Sigmoid colon (tissue), 7 donors: ENCODE measurements around the gene CAPN2. TPM values are rescaled to one million over a fixed set of nuclear protein-coding genes. Genes with fewer than 3 reads are reported as not detected.
A peak's percentile ranks its signal among the peaks of the same experiment; 100 is the strongest.

ENCODE experiments used
- DNase-seq: peaks from one replicate; pipeline ENCODE4 v3.0.0-alpha.2; 2019
- H3K27ac ChIP-seq, 4 donors: fragments of 200-600 bp; sonication (generic); one replicate each; pipeline ENCODE4 v1.5.1; 2016 to 2019; ENCODE audit warnings: mild to moderate bottlenecking in 1 of 4
- H3K27me3 ChIP-seq, 3 donors: fragments of 200-600 bp; sonication (generic); one replicate each; pipeline ENCODE4 v1.5.1; 2019; ENCODE audit warnings: mild to moderate bottlenecking in 1 of 3
- H3K36me3 ChIP-seq, 4 donors: fragments of 200-600 bp; sonication (generic); one replicate each; pipeline ENCODE4 v1.5.1; 2016 to 2019
- H3K4me1 ChIP-seq, 4 donors: fragments of 200-600 bp; sonication (generic); one replicate each; pipeline ENCODE4 v1.5.1; 2017 to 2019
- H3K4me3 ChIP-seq, 4 donors: fragments of 200-600 bp; sonication (generic); one replicate each; pipeline ENCODE4 v1.5.1; 2017 to 2019; ENCODE audit warnings: mild to moderate bottlenecking in 2 of 4, moderate library complexity in 1 of 4
- H3K9me3 ChIP-seq, 4 donors: fragments of 200-600 bp in 3 of 4; sonication (generic) in 3 of 4; one replicate each; pipeline versions ENCODE4 v1.5.1 to v1.6.1; 2013 to 2019
- CTCF ChIP-seq, 4 experiments: fragments of 450-650 bp in 3 of 4; fragments of 200-600 bp in 1 of 4; IDR thresholded peaks; one replicate each; pipeline ENCODE4 v1.5.1; 2016 to 2019; ENCODE audit warnings: antibody characterized with exemption in 4 of 4, mild to moderate bottlenecking in 3 of 4, moderate library complexity in 2 of 4
- EP300 ChIP-seq, 4 donors: sonication (generic); formaldehyde crosslinking; IDR thresholded peaks; one replicate each; pipeline ENCODE4 v1.6.1; 2017; ENCODE audit warnings: antibody characterized with exemption in 4 of 4
- POLR2A ChIP-seq, 2 donors: fragments of 450-650 bp; IDR thresholded peaks; one replicate each; pipeline ENCODE4 v1.6.1; 2016; ENCODE audit warnings: antibody characterized with exemption in 2 of 2, mild to moderate bottlenecking in 2 of 2, moderate library complexity in 2 of 2
- POLR2AphosphoS5 ChIP-seq, 4 donors: sonication (generic); formaldehyde crosslinking; IDR thresholded peaks; one replicate each; pipeline ENCODE4 v1.6.1; 2017; ENCODE audit warnings: antibody characterized with exemption in 4 of 4
- WGBS, 2 donors: extraction: QIAGEN DNeasy Blood & Tissue Kit; methylation state at CpG; one replicate each; pipeline ENCODE4 v1.1.7; 2013; 5-methylcytosine and 5-hydroxymethylcytosine counted together
- intact Hi-C: fragments of 100-400 bp; cut with DNase I; formaldehyde crosslinking; loops from one replicate; pipeline ENCODE4 v1.15.1; 2023
- polyA plus RNA-seq, 3 donors: library from polyadenylated mRNA; stranded (reverse); fragments of 200-250 nt; gene quantifications; one replicate each; pipeline ENCODE4 v1.2.3, GENCODE V29; 2013
- total RNA-seq, 4 donors: library from RNA; depleted of rRNA; stranded (reverse); fragments of >200 nt; gene quantifications; one replicate each; pipeline ENCODE4 v1.1.0, GENCODE V29; 2016
- donor health status: healthy with polysubstance abuse.
- donor health status: Bipolar disorder and iron deficiency.
- donor health status: healthy.

CAPN2 gene
- total and polyA plus RNA-seq, 7 donors, result 67.3 to 266 (median 135) TPM

- intact Hi-C loops, result no loop called here
- H3K36me3 ChIP-seq, result no peaks in the 10 kb centered on the region
- peaks cover 0 to 30% (median 26%) of the 10 kb centered on the region in 4 donors for H3K4me1 ChIP-seq
- no peak for DNase-seq
- H3K9me3 ChIP-seq, result no peaks in the 10 kb centered on the region
- H3K4me3 ChIP-seq, result no peak overlapping the region
- H3K27me3 ChIP-seq, result no peaks in the 10 kb centered on the region
- H3K27ac ChIP-seq, result peak overlapping the region; percentile 56 to 87 (median 72)
- TF ChIP-seq POLR2AphosphoS5 (IDR thresholded peaks at IDR 0.05), result no peak
- no peak for TF ChIP-seq CTCF (IDR thresholded peaks at IDR 0.05)
- TF ChIP-seq EP300 (IDR thresholded peaks at IDR 0.05), result no peak
- TF ChIP-seq POLR2A (IDR thresholded peaks at IDR 0.05), result no peak
- WGBS, 2 donors, result 65 to 90% methylated on average over 5 of the region's 5 CpGs
Observed at GRCh38 chr1:223700388-223700918, 11.9 kb upstream of the CAPN2 start.

GRCh38 chr1:223700942-223701637 is 11.2 kb upstream of the CAPN2 start:
- DNase-seq, result no peak
- WGBS, 2 donors, result 77 to 84% methylated on average over 8 of the region's 8 CpGs

GRCh38 chr1:223702735-223703667 is 9.3 kb upstream of the CAPN2 start:
- no peak overlapping the region for H3K4me3 ChIP-seq
- intact Hi-C loops, result no loop called here
- DNase-seq, result no peak
- peaks cover 0 to 54% (median 48%) of the 10 kb centered on the region in 4 donors for H3K4me1 ChIP-seq
- no peaks in the 10 kb centered on the region for H3K36me3 ChIP-seq
- H3K9me3 ChIP-seq, result no peaks in the 10 kb centered on the region
- peak overlapping the region in 1 of 4 donors; percentile 32 for H3K27ac ChIP-seq
- no peaks in the 10 kb centered on the region for H3K27me3 ChIP-seq
- no peak for TF ChIP-seq CTCF (IDR thresholded peaks at IDR 0.05)
- TF ChIP-seq EP300 (IDR thresholded peaks at IDR 0.05), result no peak
- no peak for TF ChIP-seq POLR2A (IDR thresholded peaks at IDR 0.05)
- TF ChIP-seq POLR2AphosphoS5 (IDR thresholded peaks at IDR 0.05), result no peak
- WGBS, 2 donors, result 90 to 92% methylated on average over 4 of the region's 4 CpGs

More at GRCh38 chr1:223700942-223701637, 11.2 kb upstream of the CAPN2 start:
- Histone ChIP-seq H3K36me3 (no peaks in the 10 kb centered on the region), H3K4me3 (no peak overlapping the region), H3K27me3 (no peaks in the 10 kb centered on the region), H3K9me3 (no peaks in the 10 kb centered on the region), H3K4me1 (peaks cover 0 to 35% (median 31%) of the 10 kb centered on the region in 4 donors), H3K27ac (peak overlapping the region; percentile 56 to 87 (median 72))
- intact Hi-C loops, result no loop called here
- TF ChIP-seq POLR2AphosphoS5 (IDR thresholded peaks at IDR 0.05), result peak in 2 of 4 donors; percentile 15 to 36
- TF ChIP-seq EP300 (IDR thresholded peaks at IDR 0.05), result no peak

- Histone ChIP-seq H3K27me3 (no peaks in the 10 kb centered on the region), H3K27ac (no peak overlapping the region), H3K4me1 (peaks cover 0 to 57% (median 45%) of the 10 kb centered on the region in 4 donors), H3K36me3 (no peaks in the 10 kb centered on the region), H3K9me3 (no peaks in the 10 kb centered on the region), H3K4me3 (no peak overlapping the region)
- TF ChIP-seq CTCF (IDR thresholded peaks at IDR 0.05) (no peak), POLR2A (IDR thresholded peaks at IDR 0.05) (no peak), EP300 (IDR thresholded peaks at IDR 0.05) (no peak), POLR2AphosphoS5 (IDR thresholded peaks at IDR 0.05) (no peak)
- DNase-seq, result no peak
- intact Hi-C loops, result no loop called here
- WGBS, 2 donors, result 55 to 71% methylated on average over 1 of the region's 1 CpG
Observed at GRCh38 chr1:223703668-223704013, 8.7 kb upstream of the CAPN2 start.
